NB4 (cell line): ENCODE data around the gene IQCK.

ENCODE experiments used
- CTCF ChIP-seq: IDR thresholded peaks from one replicate; pipeline ENCODE4 v1.5.1; 2012; ENCODE audit warnings: low read depth, low read length
- MYC ChIP-seq: IDR thresholded peaks from 2 replicates; pipeline ENCODE4 v1.6.1; 2011; ENCODE audit warnings: low read depth, low read length
- POLR2A ChIP-seq: IDR thresholded peaks from 2 replicates; pipeline ENCODE4 v1.6.1; 2011; ENCODE audit warnings: mild to moderate bottlenecking; ENCODE audit not compliant: insufficient read length; ENCODE audit errors: extremely low read depth

- TF ChIP-seq CTCF (no peak), POLR2A (no peak), MYC (no peak)
These were observed 143.8 kb downstream of the IQCK start for GRCh38 chr16:19861811-19862327.
